ENCODE results near the gene FARSB.

DNA sequence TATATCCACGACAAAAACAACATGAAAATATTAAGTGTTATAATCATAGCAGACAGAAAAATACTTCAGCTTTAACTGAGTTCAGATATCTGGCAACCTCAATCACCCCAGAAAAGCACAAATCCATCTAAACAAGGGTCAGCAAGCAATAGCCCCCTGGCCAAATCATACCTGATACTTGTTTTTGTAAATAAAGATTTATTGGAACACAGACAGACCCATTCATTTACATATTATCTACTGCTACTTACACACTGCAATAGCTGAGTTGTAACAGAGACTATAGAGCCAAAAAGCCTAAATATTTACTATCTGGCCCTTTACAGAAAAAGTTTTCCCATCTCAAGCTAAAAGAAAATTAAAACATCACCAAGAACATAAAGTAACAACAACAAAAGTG, 12.8 kb downstream of the FARSB start:
- TF ChIP-seq CTCF (tag by site-specific recombination; IDR thresholded peaks at IDR 0.05) (no peak), ZNF114 (tag by site-specific recombination; IDR thresholded peaks at IDR 0.05) (no peak), ZNF585B (tag by site-specific recombination; IDR thresholded peaks at IDR 0.05) (no peak), REST (tag by site-specific recombination; IDR thresholded peaks at IDR 0.05) (no peak)
- TF ChIP-seq, protein P1, sequence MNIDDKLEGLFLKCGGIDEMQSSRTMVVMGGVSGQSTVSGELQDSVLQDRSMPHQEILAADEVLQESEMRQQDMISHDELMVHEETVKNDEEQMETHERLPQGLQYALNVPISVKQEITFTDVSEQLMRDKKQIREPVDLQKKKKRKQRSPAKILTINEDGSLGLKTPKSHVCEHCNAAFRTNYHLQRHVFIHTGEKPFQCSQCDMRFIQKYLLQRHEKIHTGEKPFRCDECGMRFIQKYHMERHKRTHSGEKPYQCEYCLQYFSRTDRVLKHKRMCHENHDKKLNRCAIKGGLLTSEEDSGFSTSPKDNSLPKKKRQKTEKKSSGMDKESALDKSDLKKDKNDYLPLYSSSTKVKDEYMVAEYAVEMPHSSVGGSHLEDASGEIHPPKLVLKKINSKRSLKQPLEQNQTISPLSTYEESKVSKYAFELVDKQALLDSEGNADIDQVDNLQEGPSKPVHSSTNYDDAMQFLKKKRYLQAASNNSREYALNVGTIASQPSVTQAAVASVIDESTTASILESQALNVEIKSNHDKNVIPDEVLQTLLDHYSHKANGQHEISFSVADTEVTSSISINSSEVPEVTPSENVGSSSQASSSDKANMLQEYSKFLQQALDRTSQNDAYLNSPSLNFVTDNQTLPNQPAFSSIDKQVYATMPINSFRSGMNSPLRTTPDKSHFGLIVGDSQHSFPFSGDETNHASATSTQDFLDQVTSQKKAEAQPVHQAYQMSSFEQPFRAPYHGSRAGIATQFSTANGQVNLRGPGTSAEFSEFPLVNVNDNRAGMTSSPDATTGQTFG (tag by site-specific recombination; IDR thresholded peaks at IDR 0.05; ENCODE audit: borderline replicate concordance), result no peak

Measured in HEK293 (cell line).